GM18868 (cell line): Measurements from ENCODE around the gene MET.

Experiments
- ATAC-seq: cut with Tn5 transposase; IDR thresholded peaks from one replicate; pipeline ENCODE4 v1.9.1; 2021; ENCODE audit warnings: mild to moderate bottlenecking, moderate library complexity; ENCODE audit not compliant: unreplicated experiment

Gene MET

GRCh38 chr7:116663744-116664143 is 8.3 kb upstream of the MET start:
- ATAC-seq, result no peak

- no peak for ATAC-seq
Observed at GRCh38 chr7:116665332-116665996, 6.5 kb upstream of the MET start.

DNA sequence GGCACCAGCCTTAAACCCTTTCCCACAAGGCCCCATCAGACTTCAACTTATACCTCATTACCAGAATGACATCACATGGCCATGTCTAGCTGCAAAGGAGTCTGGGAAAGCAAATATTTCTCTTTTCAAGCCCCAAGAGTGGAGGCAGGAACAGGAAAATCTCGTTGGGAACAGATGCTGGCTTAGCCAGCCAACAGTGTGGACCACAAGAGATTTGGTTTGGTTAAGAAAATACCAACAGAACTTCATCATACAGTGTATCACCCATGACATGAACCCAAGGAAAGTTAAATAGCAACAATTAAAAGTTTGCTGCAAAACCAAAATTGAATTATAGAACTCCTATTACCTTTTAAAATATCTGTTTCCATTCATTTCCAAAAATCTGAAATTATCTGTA is 2.2 kb upstream of the MET start:
- ATAC-seq, result no peak

DNA sequence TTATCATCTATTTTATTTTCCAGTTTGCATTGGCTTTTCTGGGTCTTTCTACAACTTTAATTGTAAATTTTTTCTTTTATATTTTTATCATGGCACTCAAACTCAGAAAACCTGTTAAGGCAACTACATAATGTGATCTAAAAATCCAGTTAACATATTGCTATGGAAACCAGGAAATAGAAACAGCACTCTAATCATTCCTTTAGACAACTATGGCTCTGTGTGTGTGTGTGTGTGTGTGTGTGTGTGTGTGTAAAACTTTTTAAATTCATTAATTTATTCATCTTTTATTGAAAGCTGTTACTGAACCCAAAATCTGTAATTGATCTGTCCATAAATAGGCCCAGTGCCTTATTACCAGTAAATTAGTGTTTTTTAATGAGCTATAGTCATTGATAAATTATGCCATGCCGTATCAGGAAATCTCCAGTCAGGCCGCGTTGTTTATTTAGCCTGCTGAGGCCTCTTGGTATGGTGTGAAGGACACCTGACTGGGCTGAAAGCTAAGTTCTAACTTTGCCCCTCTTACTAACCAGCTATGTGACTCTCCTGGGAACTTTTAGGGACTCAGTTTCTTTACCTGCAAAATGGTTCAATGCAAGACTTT is 1.5 kb upstream of the MET start:
- ATAC-seq, result no peak

DNA sequence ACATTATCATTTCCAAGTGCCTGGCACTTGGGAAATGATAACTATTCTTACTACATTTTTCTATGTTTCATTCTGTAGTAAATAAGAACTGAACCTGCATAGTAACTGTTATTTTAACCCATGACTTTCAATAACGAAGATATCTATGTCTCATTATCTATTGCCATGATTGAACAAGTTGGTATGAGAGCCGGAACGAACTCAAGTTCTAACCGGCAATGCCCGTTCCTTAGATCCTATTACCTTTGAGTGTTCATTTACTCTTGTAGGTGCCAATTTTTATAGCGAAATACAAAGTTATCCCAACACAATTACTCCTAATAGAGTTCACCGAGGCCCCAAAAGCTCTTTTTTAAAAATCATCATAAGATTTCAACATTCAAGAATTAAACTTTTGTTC is 885 bp upstream of the MET start:
- no peak for ATAC-seq

GRCh38 chr7:116672596-116673456 is 830 bp downstream of the MET start:
- no peak for ATAC-seq

DNA sequence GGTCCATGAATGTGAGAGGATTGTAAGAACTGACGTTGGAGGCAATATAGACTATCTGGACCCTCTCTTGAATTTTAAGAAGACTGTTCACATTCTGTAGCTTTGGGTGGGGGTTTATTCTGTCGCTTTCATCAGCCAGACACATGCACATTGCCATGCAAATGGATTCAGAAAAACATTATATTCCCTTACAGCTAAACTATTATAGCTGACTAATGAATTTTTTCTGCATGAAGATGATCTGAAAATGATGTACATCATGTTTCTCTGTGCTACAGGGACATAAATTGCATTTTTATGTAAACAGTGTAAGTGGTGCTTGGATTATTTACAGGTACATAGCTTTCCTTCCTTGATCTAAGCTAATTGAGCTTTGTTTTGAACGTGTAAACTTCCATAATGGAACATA is 1.5 kb downstream of the MET start:
- no peak for ATAC-seq

DNA sequence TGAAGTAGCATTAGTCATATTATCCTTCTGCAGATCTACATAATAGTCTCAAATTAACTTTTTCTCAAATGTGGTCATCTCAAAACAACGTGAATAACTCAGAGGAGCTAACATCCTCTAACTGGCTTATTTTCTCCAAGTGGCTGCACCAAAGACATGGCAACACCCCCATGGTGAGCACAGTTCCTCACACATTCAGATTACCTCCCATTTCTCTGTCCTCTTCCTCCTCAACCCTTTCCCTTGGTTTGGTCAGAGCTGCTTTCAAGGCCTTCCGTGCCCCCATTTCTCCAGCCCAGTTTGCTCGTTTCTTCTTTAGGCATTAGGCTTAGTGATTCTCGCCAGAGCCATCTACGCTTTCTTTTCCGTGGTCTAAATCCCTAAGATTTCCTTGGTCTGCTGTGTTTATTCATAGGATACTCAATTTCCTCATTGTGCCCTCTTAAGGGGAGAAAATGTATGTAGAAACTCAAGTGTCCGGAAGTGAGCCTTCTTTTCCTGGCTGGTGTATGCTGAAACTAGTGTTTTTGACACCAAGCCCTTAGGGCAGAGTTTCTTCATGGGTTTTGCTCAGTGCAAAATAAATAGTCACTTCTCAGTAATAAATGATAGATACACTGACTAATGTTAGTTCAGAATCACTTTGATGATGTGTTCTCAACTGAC is 2.6 kb downstream of the MET start:
- no peak for ATAC-seq

DNA sequence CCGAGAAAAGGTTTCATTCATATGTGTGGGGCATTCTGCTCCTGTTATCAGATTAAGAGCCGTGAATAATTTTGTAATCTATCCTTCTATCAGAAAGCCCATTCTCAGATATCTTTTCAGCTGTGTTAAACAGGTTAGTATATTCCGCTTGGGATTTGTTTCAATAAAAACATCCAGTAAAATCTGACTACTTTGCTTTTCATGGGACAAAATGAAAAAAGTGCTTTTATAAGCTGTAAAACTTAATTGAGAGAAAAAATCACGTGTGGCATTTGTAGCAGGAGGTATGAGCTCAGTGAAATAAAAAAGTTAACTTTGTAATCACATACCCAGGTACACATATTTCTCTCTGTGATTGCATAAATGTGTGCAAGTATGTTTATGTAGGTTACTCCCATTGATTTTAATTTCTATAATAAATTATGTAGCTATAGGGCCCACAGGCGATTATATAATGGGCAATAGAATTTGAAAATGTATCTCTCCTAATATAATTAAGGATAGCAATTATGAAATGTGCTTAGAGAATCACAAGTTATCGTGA is 3.9 kb downstream of the MET start:
- no peak for ATAC-seq

GRCh38 chr7:116678780-116679179 is 6.8 kb downstream of the MET start:
- no peak for ATAC-seq

DNA sequence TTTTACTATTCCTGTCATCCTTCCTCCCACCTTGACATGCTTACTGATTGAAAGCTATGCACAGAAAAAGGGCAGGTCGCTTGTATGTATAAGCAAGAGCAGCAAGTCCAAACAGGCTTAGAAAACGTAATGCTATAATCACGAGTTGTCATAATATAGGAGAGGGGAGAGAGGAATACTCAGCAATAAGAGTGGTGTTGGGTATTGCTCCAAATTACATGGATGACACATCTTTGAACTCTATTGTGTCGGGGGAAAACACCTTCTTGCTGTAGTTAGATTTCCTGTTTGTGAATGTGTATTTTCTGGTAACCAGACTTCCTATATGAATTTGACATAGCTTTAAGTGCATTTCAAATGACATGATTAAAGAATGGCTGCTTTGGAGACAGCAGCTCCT is 7.5 kb downstream of the MET start:
- peak; percentile 53 for ATAC-seq

GRCh38 chr7:116683786-116684185 is 11.8 kb downstream of the MET start:
- peak; percentile 100 for ATAC-seq

GRCh38 chr7:116686033-116686432 is 14.0 kb downstream of the MET start:
- ATAC-seq, result no peak

GRCh38 chr7:116686812-116687419 is 14.9 kb downstream of the MET start:
- no peak for ATAC-seq

DNA sequence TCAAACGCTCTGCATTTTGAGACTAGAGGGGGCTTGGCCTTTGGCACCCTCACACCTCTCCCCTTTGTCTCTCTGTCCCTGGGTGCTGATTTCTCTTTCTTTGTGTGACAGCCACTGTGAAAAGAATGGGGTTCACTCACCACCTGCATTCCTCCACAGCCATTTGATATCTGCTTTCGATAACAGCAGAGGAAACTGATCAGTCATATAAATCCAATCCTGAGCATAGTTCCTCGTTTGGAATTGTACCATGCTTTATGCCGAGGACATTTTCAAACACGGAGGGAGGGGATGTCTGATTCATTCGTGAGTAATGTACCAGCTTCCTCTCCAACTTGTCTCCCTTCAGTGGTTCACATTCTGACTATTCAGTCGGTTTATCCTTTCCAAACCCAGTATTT is 15.8 kb downstream of the MET start:
- no peak for ATAC-seq

DNA sequence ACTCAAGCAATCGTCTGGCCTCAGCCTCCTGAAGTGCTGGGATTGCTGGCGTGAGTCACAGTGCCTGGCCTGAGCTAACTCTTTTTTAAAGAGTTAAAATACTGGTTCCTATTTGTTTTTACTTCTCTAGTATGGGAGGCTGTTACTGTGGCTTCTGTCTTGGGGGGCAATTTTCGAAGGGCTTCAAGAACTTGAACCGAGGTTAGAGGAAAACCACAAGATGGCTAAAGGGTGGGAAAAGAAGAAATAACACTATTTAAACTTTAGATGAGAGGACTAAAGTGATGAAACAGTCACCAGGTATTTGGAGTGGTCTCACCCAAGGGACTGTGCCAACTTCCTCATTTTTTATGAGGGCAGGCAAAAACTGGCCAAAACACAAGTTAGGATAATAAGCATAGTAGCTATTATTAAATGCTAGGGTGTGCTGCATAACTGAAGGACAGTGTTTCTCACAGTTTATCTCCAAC is 17.8 kb downstream of the MET start:
- no peak for ATAC-seq

GRCh38 chr7:116691664-116692063 is 19.7 kb downstream of the MET start:
- no peak for ATAC-seq

DNA sequence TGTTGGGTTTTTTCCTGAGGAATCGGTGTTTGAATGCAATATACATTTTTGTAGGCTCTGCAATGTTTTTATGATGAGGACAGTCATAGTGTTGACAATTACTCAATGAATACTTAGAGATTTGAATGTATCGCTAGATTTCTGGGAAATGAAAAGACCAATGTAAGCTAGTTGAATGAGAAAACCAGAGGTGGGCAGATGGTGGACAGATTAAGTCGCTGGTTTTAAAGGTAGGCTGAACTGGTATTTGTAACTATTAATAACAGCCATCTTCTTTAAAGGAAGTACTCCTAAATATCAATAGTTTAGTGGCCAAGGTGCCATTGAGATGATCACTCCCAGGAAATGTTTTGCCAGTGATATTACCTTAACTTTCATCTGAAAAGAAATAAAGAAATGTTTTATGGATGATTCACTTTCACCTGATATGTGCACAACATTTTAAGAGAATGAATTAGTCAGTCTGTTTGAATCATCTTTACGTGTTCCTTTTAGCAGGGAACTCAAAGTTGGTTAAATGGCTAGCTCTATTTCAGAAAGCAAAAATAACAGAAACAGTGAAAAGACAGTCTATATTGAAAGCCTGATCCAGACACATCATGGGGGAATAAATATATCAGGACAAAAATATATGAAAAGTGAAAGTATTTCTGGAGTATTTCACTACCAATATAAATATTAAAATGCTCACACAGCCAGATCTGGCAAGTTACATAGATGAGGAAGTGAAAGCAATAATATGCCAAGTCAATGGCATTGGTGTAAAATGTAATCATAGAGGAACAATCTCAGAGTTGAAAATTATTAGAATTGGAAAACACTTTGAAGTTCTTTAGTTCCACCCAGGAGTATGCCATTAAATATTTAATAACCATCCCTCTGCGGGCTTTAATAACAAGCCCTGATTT is 20.7 kb downstream of the MET start:
- no peak for ATAC-seq

GRCh38 chr7:116696707-116697106 is 24.7 kb downstream of the MET start:
- no peak for ATAC-seq

DNA sequence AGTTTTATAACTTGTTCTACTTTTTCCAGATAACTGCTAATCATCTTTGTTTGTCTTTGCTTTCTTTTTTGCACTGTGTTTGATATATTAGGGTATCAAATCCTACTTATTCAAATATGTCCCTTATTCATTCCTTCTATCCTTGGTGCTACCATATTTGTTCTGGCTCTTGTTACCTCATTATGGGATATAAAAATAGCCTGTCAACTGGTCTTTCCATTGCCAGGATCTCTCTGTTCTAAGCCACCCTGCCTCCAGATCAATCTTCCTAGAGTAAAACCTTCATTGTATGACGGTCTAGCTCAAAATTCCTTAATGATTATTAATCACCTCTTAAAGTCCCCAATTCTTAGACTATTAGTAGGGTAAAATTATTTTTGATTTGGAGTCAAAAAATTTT is 25.2 kb downstream of the MET start:
- ATAC-seq, result no peak
